Measurements from ENCODE around the gene SLC16A7. TPM values are rescaled to one million over a fixed set of nuclear protein-coding genes. Genes with fewer than 3 reads are reported as not detected.

SLC16A7 gene
- total and polyA plus RNA-seq, 9 of the 15 experiments (the other 6 are each of a cell fraction or from before 2014, with no cell fraction given) = 0.18 TPM; not detected in 8

DNA sequence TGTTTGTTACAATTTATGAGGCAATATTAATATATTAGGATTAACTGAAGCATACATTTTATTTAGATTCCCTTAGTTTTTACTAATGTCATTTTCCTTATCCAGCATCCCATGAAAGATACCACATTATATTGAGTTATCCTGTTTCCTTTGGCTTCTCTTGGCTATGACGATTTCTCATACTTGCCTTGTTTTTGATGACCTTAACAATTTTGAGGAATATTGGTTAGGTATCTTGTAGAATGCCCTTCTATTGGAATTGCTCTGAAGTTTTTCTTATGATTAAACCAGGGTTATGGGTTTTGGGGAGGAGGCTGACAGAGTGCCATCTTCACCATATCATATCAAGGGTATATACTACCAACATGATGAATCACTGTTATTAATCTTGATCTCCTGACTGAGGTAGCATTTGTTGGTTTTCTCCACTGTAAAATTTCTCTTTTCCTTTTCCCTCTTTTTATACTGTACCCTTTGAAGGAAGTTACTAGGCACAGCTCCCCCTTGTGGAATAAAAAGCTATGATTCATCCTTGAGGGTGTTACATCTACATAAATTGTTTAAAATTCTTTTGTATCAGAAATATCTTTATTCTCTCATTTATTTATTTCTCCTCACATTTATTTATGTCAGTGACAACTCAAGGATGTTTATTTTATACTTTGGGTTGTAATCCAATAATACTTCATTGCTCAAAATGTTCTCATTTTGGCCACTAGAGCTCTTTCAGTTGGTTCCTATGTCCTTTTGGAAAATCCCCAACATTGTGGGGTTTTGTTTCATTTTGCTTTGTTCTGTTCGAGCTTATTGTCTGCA lies 239.0 kb downstream of the SLC16A7 start:
- Histone ChIP-seq H3K9me1 (ENCODE audit: control insufficient read depth, insufficient read depth, low read length) (no peaks in the 10 kb centered on the region), H3K27me3 (ENCODE audit: control insufficient read depth in 2 of 2, insufficient read depth in 2 of 2, low read length in 2 of 2) (no peaks in the 10 kb centered on the region), H3K27ac (ENCODE audit: extremely low read depth, low read depth, low read length) (no peak overlapping the region), H3K9me3 (replicated peaks; ENCODE audit: control insufficient read depth, insufficient read depth, low read depth, low read length) (no peaks in the 10 kb centered on the region), H2AFZ (ENCODE audit: low read depth, low read length) (no peak overlapping the region), H3K4me1 (replicated peaks in 1 of 2; ENCODE audit: control insufficient read depth in 2 of 2, insufficient read depth in 2 of 2, low read length in 2 of 2) (no peaks in the 10 kb centered on the region), H3K79me2 (ENCODE audit: control insufficient read depth, insufficient read depth, low read length) (no peaks in the 10 kb centered on the region), H4K20me1 (replicated peaks; ENCODE audit: control insufficient read depth, insufficient read depth, low read length) (no peaks in the 10 kb centered on the region), H3K9ac (ENCODE audit: insufficient read depth in 1 of 2, low read depth in 2 of 2, low read length in 2 of 2) (no peak overlapping the region), H3K4me2 (ENCODE audit: insufficient read depth, low read length) (no peak overlapping the region), H3K4me3 (no peak overlapping the region), H3K36me3 (ENCODE audit: control insufficient read depth, insufficient read depth, low read length) (no peaks in the 10 kb centered on the region)
- intact Hi-C loops (cut with micrococcal nuclease) (no loop called here), in situ Hi-C loops (cut with MboI) (no loop called here)
- peak in 2 of 4 experiments; percentile 1 to 10 for DNase-seq (ENCODE audit: extremely low read depth in 1 of 4, low spot score in 3 of 4)
- TF ChIP-seq MTA1 (IDR thresholded peaks at IDR 0.05; ENCODE audit: borderline replicate concordance) (no peak), CTCF (IDR thresholded peaks at IDR 0.05 in 2 of 3, conservative IDR thresholded peaks at IDR 0.05 in 1 of 3; ENCODE audit: insufficient read depth in 2 of 3, low read depth in 1 of 3, low read length in 3 of 3) (peak in 1 of 3 experiments; percentile 13; a peak in 1 of 6 replicates)
- WGBS (ENCODE audit: insufficient coverage, low coverage, missing lambda C conversion rate) = 0% methylated on average over 2 of the region's 2 CpGs
- ChIA-PET CTCF (ENCODE audit: low intra/inter-chr PET ratio) (no interaction called here), POLR2A (no interaction called here)
- ATAC-seq = no peak
- FAIRE-seq = no peak
- BruUV-seq (replicated peaks) = no TSS peak

Small RNAs within 50 kb of the gene (small RNA-seq; reads per million reads assigned to genes)
- gene AC079905.2 (not detected), gene RNU4-20P (not detected)
